GM18520 (cell line): ENCODE results near the gene CTXN3.

Experiments
- ATAC-seq: cut with Tn5 transposase; IDR thresholded peaks from one replicate; pipeline ENCODE4 v1.9.1; 2021; ENCODE audit not compliant: unreplicated experiment

Gene CTXN3

GRCh38 chr5:127696683-127697082 lies 47.8 kb downstream of the CTXN3 start:
- ATAC-seq: no peak

- no peak for ATAC-seq
Observed at GRCh38 chr5:127697894-127698600, 49.2 kb downstream of the CTXN3 start.

- no peak for ATAC-seq
Observed at GRCh38 chr5:127699416-127699815, 50.5 kb downstream of the CTXN3 start.

GRCh38 chr5:127700237-127700766 lies 51.4 kb downstream of the CTXN3 start:
- ATAC-seq: no peak

GRCh38 chr5:127702434-127702833 lies 53.6 kb downstream of the CTXN3 start:
- no peak for ATAC-seq

GRCh38 chr5:127702926-127703561 lies 54.2 kb downstream of the CTXN3 start, which contains the start of gene CCDC192:
CCDC192 (plus strand) TSS chr5:127703391; CDS start chr5:127703446, 55 bp downstream.
- no peak for ATAC-seq

- no peak for ATAC-seq
Observed at GRCh38 chr5:127705120-127705892, 56.4 kb downstream of the CTXN3 start.

GRCh38 chr5:127706691-127707090 lies 57.8 kb downstream of the CTXN3 start:
- no peak for ATAC-seq

- no peak for ATAC-seq
Observed at GRCh38 chr5:127707209-127707608, 58.3 kb downstream of the CTXN3 start.
